HepG2 (cell line): Measurements from ENCODE around the gene ETFA. TPM values are rescaled to one million over a fixed set of nuclear protein-coding genes. Genes with fewer than 3 reads are reported as not detected.

Experiments
- ATAC-seq: fragments of 200-7000 bp; cut with Tn5 transposase; 3 replicates; pipeline ENCODE4 v1.9.1; 2020; ENCODE audit warnings: mild to moderate bottlenecking, moderate library complexity
- BruUV-seq: library from RNA; stranded (reverse); fragments of 400-500 nt; replicated peaks from 2 replicates; lab custom pipeline; 2021; lab: Mats Ljungman, UMichigan
- CTCF ChIA-PET: fragments of 300-600 bp; formaldehyde crosslinking; extraction: SDS; loops from one replicate; lab custom pipeline; 2021; ENCODE audit warnings: low total read pairs, inconsistent platforms, low intra/inter-chr PET ratio; lab: Yijun Ruan, JAX
- POLR2A ChIA-PET: fragments of 350-600 bp; sonication (Branson Sonifier 250); formaldehyde crosslinking; loops from one replicate; lab custom pipeline; 2020; ENCODE audit warnings: antibody characterized with exemption, inconsistent platforms; lab: Yijun Ruan, JAX
- DNase-seq: peaks from one replicate; pipeline ENCODE4 v3.0.0-alpha.2; 2015; ENCODE audit warnings: low spot score
- FAIRE-seq: peaks from 3 replicates; lab custom pipeline; 2011; peaks lifted over from hg19 to GRCh38; lab: Jason Lieb, UNC
- H2AFZ ChIP-seq: one replicate; pipeline ENCODE4 v1.6.1; 2011; ENCODE audit warnings: low read length, inconsistent platforms
- H3K27ac ChIP-seq: fragments of 300-600 bp; 3 replicates; pipeline ENCODE4 v1.8.0; 2011; ENCODE audit warnings: mixed run types, mild to moderate bottlenecking, mixed read lengths, low read length, inconsistent platforms; ENCODE audit not compliant: insufficient read depth; ENCODE audit errors: extremely low read length
- H3K27me3 ChIP-seq, 2 experiments: fragments of 200-600 bp in 1 of 2; 2 replicates in 1 of 2; 3 replicates in 1 of 2; pipeline versions ENCODE4 v1.6.0 to v1.8.0; 2011; ENCODE audit warnings: low read length in 2 of 2, mild to moderate bottlenecking in 2 of 2, moderate library complexity in 2 of 2, inconsistent platforms in 1 of 2; ENCODE audit not compliant: insufficient read depth in 2 of 2, control insufficient read depth in 1 of 2
- H3K36me3 ChIP-seq, 2 experiments: fragments of 200-600 bp in 1 of 2; replicated peaks in 1 of 2; 2 replicates in 1 of 2; 3 replicates in 1 of 2; pipeline versions ENCODE4 v1.5.1 to v1.8.0; 2011; ENCODE audit warnings: low read length in 2 of 2, inconsistent platforms in 1 of 2; ENCODE audit not compliant: insufficient read depth in 2 of 2, control insufficient read depth in 1 of 2
- H3K4me1 ChIP-seq: 2 replicates; pipeline ENCODE4 v1.5.1; 2012; ENCODE audit warnings: low read length, inconsistent platforms; ENCODE audit not compliant: insufficient read depth
- H3K4me2 ChIP-seq: 2 replicates; pipeline ENCODE4 v1.6.0; 2011; ENCODE audit warnings: low read depth, low read length, inconsistent platforms
- H3K4me3 ChIP-seq, 3 experiments: fragments of 200-600 bp in 1 of 3; sonication (generic), shearing (Covaris generic) in 1 of 3; replicated peaks in 1 of 3; 2 replicates each; pipeline ENCODE4 v1.5.1; 2011 to 2016; ENCODE audit warnings: low read length in 3 of 3, inconsistent platforms in 2 of 3, low read depth in 2 of 3, mild to moderate bottlenecking in 2 of 3, control low read depth in 1 of 3, mixed read lengths in 1 of 3; ENCODE audit not compliant: insufficient read depth in 1 of 3
- H3K79me2 ChIP-seq: one replicate; pipeline ENCODE4 v1.6.1; 2011; ENCODE audit warnings: low read length, inconsistent platforms; ENCODE audit not compliant: insufficient read depth
- H3K9ac ChIP-seq: 2 replicates; pipeline ENCODE4 v1.6.0; 2011; ENCODE audit warnings: mild to moderate bottlenecking, low read depth, low read length, inconsistent platforms; ENCODE audit not compliant: insufficient read depth
- H3K9me3 ChIP-seq: 2 replicates; pipeline ENCODE4 v1.5.1; 2012; ENCODE audit warnings: mild to moderate bottlenecking, low read length
- H4K20me1 ChIP-seq: 2 replicates; pipeline ENCODE4 v1.6.0; 2011; ENCODE audit warnings: inconsistent platforms, mild to moderate bottlenecking, low read length, moderate library complexity; ENCODE audit not compliant: insufficient read depth
- ATRX ChIP-seq: sonication (generic); formaldehyde crosslinking; IDR thresholded peaks from 2 replicates; pipeline ENCODE4 v1.4.0; 2020; ENCODE audit warnings: missing genetic modification reagents, borderline replicate concordance
- FIP1L1 ChIP-seq: fragments of 200-400 bp; formaldehyde crosslinking; IDR thresholded peaks from 2 replicates; pipeline ENCODE4 v1.6.1; 2018; ENCODE audit warnings: low read depth, mild to moderate bottlenecking, low read length, moderate library complexity, borderline replicate concordance; ENCODE audit not compliant: insufficient read depth
- FOSL2 ChIP-seq: sonication (generic); formaldehyde crosslinking; IDR thresholded peaks from 2 replicates; pipeline ENCODE4 v1.4.0; 2020; ENCODE audit warnings: missing genetic modification reagents
- GATAD2A ChIP-seq: IDR thresholded peaks from 2 replicates; pipeline ENCODE4 v1.6.1; 2016
- PTBP1 ChIP-seq: fragments of 200-400 bp; formaldehyde crosslinking; IDR thresholded peaks from 2 replicates; pipeline ENCODE4 v1.6.1; 2018; ENCODE audit warnings: low read length, low read depth; ENCODE audit not compliant: poor library complexity, severe bottlenecking
- SIX1 ChIP-seq: sonication (generic); formaldehyde crosslinking; IDR thresholded peaks from 2 replicates; pipeline ENCODE4 v1.4.0; 2020; ENCODE audit warnings: missing genetic modification reagents, borderline replicate concordance
- SSRP1 ChIP-seq: IDR thresholded peaks from 2 replicates; pipeline ENCODE4 v1.6.1; 2016; ENCODE audit warnings: control low read depth
- ZFP37 ChIP-seq: sonication (generic); formaldehyde crosslinking; IDR thresholded peaks from 2 replicates; pipeline ENCODE4 v1.4.0; 2020; ENCODE audit warnings: missing genetic modification reagents, borderline replicate concordance
- ZNF317 ChIP-seq: sonication (generic); formaldehyde crosslinking; IDR thresholded peaks from 2 replicates; pipeline ENCODE4 v1.5.0; 2020; ENCODE audit warnings: mild to moderate bottlenecking, missing genetic modification reagents
- ZNF451 ChIP-seq: sonication (generic); formaldehyde crosslinking; IDR thresholded peaks from 2 replicates; pipeline ENCODE4 v1.5.0; 2020; ENCODE audit warnings: mild to moderate bottlenecking, missing genetic modification reagents
- ZNF772 ChIP-seq: sonication (generic); formaldehyde crosslinking; IDR thresholded peaks from 2 replicates; pipeline ENCODE4 v1.5.0; 2020; ENCODE audit warnings: mild to moderate bottlenecking, missing genetic modification reagents
- ZZZ3 ChIP-seq: sonication (generic); formaldehyde crosslinking; IDR thresholded peaks from 2 replicates; pipeline ENCODE4 v1.4.0; 2020; ENCODE audit warnings: missing genetic modification reagents, mild to moderate bottlenecking, borderline replicate concordance
- WGBS: methylation state at CpG from one replicate; pipeline ENCODE4 v1.1.6; 2017; ENCODE audit warnings: low lambda C conversion rate; 5-methylcytosine and 5-hydroxymethylcytosine counted together
- in situ Hi-C: cut with HindIII; loops from 2 replicates; pipeline ENCODE4 v1.10.0; 2017; ENCODE audit warnings: low pct_unique_long_range_greater_than_20kb; ENCODE audit not compliant: extremely low pct_ligation_motif_present
- intact Hi-C: fragments of 100-400 bp; cut with micrococcal nuclease; formaldehyde crosslinking; loops from one replicate; pipeline ENCODE4 v1.10.0; 2022; ENCODE audit not compliant: unreplicated experiment
- polyA plus RNA-seq, 8 experiments: library from polyadenylated mRNA; depleted of rRNA in 3 of 8; stranded (reverse) in 7 of 8; unstranded in 1 of 8; fragments of >200 nt; fragmentation: Illumina TruSeq in 4 of 8; extraction: Trizol in 4 of 8; gene quantifications; 2 replicates each; pipeline versions ENCODE4 v1.2.1 to v1.2.3, GENCODE V29; 2011 to 2016; ENCODE audit warnings: low read depth in 4 of 8, missing spikeins in 1 of 8, mixed read lengths in 1 of 8; ENCODE audit not compliant: insufficient read depth in 1 of 8
- total RNA-seq, 5 experiments: library from RNA; depleted of rRNA; stranded (reverse); fragments of >200 nt; fragmentation: Illumina TruSeq; extraction: Trizol; gene quantifications; 2 replicates each; pipeline ENCODE4 v1.2.3, GENCODE V29; 2016; ENCODE audit warnings: low read depth in 1 of 5
- TF ChIP-seq, protein P1 (sequence below): sonication (generic); formaldehyde crosslinking; IDR thresholded peaks from 2 replicates; pipeline ENCODE4 v1.5.0; 2020; ENCODE audit warnings: missing genetic modification reagents, mild to moderate bottlenecking, borderline replicate concordance
- TF ChIP-seq, protein P2 (sequence below): sonication (generic); formaldehyde crosslinking; IDR thresholded peaks from 2 replicates; pipeline ENCODE4 v1.4.0; 2020; ENCODE audit warnings: missing genetic modification reagents
- TF ChIP-seq, protein P3 (sequence below): sonication (generic); formaldehyde crosslinking; IDR thresholded peaks from 2 replicates; pipeline ENCODE4 v1.5.0; 2020; ENCODE audit warnings: mild to moderate bottlenecking, missing genetic modification reagents

The ETFA gene
- total and polyA plus RNA-seq, 2 of the 13 experiments (the other 11 are each of a cell fraction or from before 2014, with no cell fraction given), result 291 to 396 TPM

DNA sequence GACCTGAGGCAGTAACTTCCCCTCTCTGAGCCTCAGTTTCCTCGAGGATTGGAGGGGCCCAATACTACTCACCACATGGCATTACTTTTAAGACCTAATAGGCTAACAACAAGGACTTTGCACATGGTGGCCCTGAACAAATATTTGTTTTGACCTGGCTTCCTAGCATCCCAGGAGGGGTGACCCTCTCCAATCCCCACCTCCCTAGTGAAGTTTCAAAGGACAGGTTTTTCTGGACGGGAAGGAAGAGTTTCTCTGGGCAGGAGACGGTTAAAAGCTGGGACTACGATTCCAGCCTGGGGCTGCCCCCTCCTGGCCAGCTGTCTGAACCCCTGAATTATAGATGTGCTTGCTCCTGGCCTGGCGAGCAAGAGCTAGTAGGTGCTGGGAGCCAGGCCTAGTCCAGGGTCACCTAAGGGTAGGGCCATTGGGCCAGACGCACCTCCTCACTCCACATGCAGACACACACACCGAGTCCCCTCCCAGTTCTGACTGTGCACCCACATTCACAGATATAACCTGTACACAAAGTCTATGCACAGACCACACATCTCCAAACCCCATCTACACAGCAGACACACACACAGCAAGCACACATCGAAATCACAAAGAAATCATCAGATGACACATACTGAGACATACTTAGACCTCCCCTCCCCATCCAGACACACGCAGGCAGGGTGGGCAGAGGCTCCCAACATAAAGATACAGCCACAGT, 22.6 kb upstream of the ETFA start:
- ATAC-seq, result peak; percentile 64
- Histone ChIP-seq H3K4me2 (peak overlapping the region; percentile 78), H3K9ac (peak overlapping the region; percentile 52), H3K4me3 (peak overlapping the region; percentile 2 to 61 (median 23); a peak in 4 of 6 replicates), H3K4me1 (peaks cover 46% of the 10 kb centered on the region), H3K36me3 (no peaks in the 10 kb centered on the region), H2AFZ (no peak overlapping the region), H3K27ac (peak overlapping the region; percentile 43), H3K79me2 (peaks cover 23% of the 10 kb centered on the region), H4K20me1 (peaks cover 5% of the 10 kb centered on the region; the same call in 1 of the 2 replicates), H3K9me3 (no peaks in the 10 kb centered on the region), H3K27me3 (no peaks in the 10 kb centered on the region; a peak in 3 of 5 replicates)
- intact Hi-C loops (loop anchor here (5.0 to 10.0 kb wide), 3 partner anchors 49 to 142 kb away; no protein-coding TSS in a partner anchor), in situ Hi-C loops (loop anchor here (5.0 kb wide), 2 partner anchors 97 to 142 kb away; no protein-coding TSS in a partner anchor)
- 2% methylated on average over 9 of the region's 9 CpGs for WGBS
- no TSS peak for BruUV-seq
- peak; percentile 86 for FAIRE-seq
- peak; percentile 85 for DNase-seq
- ChIA-PET CTCF (interaction anchor here (1.2 kb wide), 1 partner anchor 143 kb away, joined by 4 read pairs; no protein-coding TSS in a partner anchor), POLR2A (interaction anchor here (0.9 to 5.5 kb wide), 6 partner anchors 12 to 148 kb away, joined by 3 to 132 read pairs (median 4); partner anchors contain the start of gene ETFA)
- no peak for TF ChIP-seq ZNF317 (CRISPR knock-in tag)
- no peak for TF ChIP-seq ZNF451 (CRISPR knock-in tag)
- no peak for TF ChIP-seq SIX1 (CRISPR knock-in tag)
- TF ChIP-seq, protein P1, sequence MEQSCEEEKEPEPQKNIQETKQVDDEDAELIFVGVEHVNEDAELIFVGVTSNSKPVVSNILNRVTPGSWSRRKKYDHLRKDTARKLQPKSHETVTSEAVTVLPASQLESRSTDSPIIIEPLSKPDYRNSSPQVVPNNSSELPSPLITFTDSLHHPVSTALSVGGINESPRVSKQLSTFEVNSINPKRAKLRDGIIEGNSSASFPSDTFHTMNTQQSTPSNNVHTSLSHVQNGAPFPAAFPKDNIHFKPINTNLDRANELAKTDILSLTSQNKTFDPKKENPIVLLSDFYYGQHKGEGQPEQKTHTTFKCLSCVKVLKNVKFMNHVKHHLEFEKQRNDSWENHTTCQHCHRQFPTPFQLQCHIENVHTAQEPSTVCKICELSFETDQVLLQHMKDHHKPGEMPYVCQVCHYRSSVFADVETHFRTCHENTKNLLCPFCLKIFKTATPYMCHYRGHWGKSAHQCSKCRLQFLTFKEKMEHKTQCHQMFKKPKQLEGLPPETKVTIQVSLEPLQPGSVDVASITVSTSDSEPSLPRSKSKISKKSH (CRISPR knock-in tag), result no peak
- TF ChIP-seq FIP1L1, result no peak
- TF ChIP-seq FOSL2 (CRISPR knock-in tag), result 0 out of 2 replicates have a peak, but pooled peaks have one; percentile 11
- no peak for TF ChIP-seq SSRP1 (CRISPR knock-in tag)
- TF ChIP-seq, protein P2, sequence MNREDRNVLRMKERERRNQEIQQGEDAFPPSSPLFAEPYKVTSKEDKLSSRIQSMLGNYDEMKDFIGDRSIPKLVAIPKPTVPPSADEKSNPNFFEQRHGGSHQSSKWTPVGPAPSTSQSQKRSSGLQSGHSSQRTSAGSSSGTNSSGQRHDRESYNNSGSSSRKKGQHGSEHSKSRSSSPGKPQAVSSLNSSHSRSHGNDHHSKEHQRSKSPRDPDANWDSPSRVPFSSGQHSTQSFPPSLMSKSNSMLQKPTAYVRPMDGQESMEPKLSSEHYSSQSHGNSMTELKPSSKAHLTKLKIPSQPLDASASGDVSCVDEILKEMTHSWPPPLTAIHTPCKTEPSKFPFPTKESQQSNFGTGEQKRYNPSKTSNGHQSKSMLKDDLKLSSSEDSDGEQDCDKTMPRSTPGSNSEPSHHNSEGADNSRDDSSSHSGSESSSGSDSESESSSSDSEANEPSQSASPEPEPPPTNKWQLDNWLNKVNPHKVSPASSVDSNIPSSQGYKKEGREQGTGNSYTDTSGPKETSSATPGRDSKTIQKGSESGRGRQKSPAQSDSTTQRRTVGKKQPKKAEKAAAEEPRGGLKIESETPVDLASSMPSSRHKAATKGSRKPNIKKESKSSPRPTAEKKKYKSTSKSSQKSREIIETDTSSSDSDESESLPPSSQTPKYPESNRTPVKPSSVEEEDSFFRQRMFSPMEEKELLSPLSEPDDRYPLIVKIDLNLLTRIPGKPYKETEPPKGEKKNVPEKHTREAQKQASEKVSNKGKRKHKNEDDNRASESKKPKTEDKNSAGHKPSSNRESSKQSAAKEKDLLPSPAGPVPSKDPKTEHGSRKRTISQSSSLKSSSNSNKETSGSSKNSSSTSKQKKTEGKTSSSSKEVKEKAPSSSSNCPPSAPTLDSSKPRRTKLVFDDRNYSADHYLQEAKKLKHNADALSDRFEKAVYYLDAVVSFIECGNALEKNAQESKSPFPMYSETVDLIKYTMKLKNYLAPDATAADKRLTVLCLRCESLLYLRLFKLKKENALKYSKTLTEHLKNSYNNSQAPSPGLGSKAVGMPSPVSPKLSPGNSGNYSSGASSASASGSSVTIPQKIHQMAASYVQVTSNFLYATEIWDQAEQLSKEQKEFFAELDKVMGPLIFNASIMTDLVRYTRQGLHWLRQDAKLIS (CRISPR knock-in tag), result no peak
- TF ChIP-seq, protein P3, sequence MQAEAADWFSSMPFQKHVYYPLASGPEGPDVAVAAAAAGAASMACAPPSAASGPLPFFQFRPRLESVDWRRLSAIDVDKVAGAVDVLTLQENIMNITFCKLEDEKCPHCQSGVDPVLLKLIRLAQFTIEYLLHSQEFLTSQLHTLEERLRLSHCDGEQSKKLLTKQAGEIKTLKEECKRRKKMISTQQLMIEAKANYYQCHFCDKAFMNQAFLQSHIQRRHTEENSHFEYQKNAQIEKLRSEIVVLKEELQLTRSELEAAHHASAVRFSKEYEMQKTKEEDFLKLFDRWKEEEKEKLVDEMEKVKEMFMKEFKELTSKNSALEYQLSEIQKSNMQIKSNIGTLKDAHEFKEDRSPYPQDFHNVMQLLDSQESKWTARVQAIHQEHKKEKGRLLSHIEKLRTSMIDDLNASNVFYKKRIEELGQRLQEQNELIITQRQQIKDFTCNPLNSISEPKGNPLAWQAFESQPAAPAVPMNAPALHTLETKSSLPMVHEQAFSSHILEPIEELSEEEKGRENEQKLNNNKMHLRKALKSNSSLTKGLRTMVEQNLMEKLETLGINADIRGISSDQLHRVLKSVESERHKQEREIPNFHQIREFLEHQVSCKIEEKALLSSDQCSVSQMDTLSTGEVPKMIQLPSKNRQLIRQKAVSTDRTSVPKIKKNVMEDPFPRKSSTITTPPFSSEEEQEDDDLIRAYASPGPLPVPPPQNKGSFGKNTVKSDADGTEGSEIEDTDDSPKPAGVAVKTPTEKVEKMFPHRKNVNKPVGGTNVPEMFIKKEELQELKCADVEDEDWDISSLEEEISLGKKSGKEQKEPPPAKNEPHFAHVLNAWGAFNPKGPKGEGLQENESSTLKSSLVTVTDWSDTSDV, result no peak
- no peak for TF ChIP-seq ZFP37 (CRISPR knock-in tag)
- TF ChIP-seq ZZZ3 (CRISPR knock-in tag), result no peak
- no peak for TF ChIP-seq ATRX
- 0 out of 2 replicates have a peak, but pooled peaks have one; percentile 32 for TF ChIP-seq ZNF772 (CRISPR knock-in tag)
- TF ChIP-seq PTBP1, result no peak
- peak; percentile 85 for TF ChIP-seq GATAD2A
